CD4-positive, alpha-beta T cell treated with Interleukin-2 at 100 ng/mL for 4 hours (primary cell): ENCODE data around the gene LMLN.
A peak's percentile ranks its signal among the peaks of the same experiment; 100 is the strongest.
"Not testable (repeated sequence)": the region's sequence is repeated elsewhere in the genome, so short reads cannot be mapped to it uniquely, and the experiment has no call there.

ENCODE experiments used
- DNase-seq: peaks from one replicate; pipeline ENCODE4 v3.0.0-alpha.2; 2020; ENCODE audit warnings: low spot score

LMLN gene

GRCh38 chr3:197959891-197960693 lies at the start of gene LMLN:
TSS of gene LMLN (plus strand) at chr3:197960217. CDS start at chr3:197960246, 29 bp downstream.
- DNase-seq: peak; percentile 95

GRCh38 chr3:197912741-197913476 lies 47.1 kb upstream of the LMLN start:
- DNase-seq: no peak

- DNase-seq: no peak
Observed at GRCh38 chr3:197913641-197914380, 46.2 kb upstream of the LMLN start.

- DNase-seq: not testable (repeated sequence)
Observed at GRCh38 chr3:197921429-197922275, 38.4 kb upstream of the LMLN start.

- DNase-seq: no peak
Observed at GRCh38 chr3:197926418-197926817, 33.6 kb upstream of the LMLN start.

- not testable (repeated sequence) for DNase-seq
Observed at GRCh38 chr3:197927578-197927977, 32.4 kb upstream of the LMLN start.

- no peak for DNase-seq
Observed at GRCh38 chr3:197936819-197937384, 23.1 kb upstream of the LMLN start.

- no peak for DNase-seq
Observed at GRCh38 chr3:197940745-197941384, 19.2 kb upstream of the LMLN start.

GRCh38 chr3:197942956-197943556 lies 17.0 kb upstream of the LMLN start:
- DNase-seq: peak; percentile 67

- no peak for DNase-seq
Observed at GRCh38 chr3:197949191-197949777, 10.7 kb upstream of the LMLN start.

- peak; percentile 93 for DNase-seq
Observed at GRCh38 chr3:197949778-197950676, 10.0 kb upstream of the LMLN start, which contains the start of gene RPL35A. TSS of gene RPL35A (plus strand) at chr3:197950190. CDS start at chr3:197950968, 778 bp downstream.

- DNase-seq: no peak
Observed at GRCh38 chr3:197950677-197951061, 9.3 kb upstream of the LMLN start.

GRCh38 chr3:197951392-197951990 lies 8.5 kb upstream of the LMLN start:
- no peak for DNase-seq

- DNase-seq: no peak
Observed at GRCh38 chr3:197952440-197952839, 7.6 kb upstream of the LMLN start.

- DNase-seq: no peak
Observed at GRCh38 chr3:197953325-197953724, 6.7 kb upstream of the LMLN start.

- no peak for DNase-seq
Observed at GRCh38 chr3:197953881-197954280, 6.1 kb upstream of the LMLN start.

- DNase-seq: no peak
Observed at GRCh38 chr3:197955892-197956477, 4.0 kb upstream of the LMLN start.

- no peak for DNase-seq
Observed at GRCh38 chr3:197956626-197956988, 3.4 kb upstream of the LMLN start.
